ENCODE measurements around the gene USP12. TPM values are rescaled to one million over a fixed set of nuclear protein-coding genes. Genes with fewer than 3 reads are reported as not detected.
"Not testable (repeated sequence)": the region's sequence is repeated elsewhere in the genome, so short reads cannot be mapped to it uniquely, and the experiment has no call there.

Gene USP12, protein sequence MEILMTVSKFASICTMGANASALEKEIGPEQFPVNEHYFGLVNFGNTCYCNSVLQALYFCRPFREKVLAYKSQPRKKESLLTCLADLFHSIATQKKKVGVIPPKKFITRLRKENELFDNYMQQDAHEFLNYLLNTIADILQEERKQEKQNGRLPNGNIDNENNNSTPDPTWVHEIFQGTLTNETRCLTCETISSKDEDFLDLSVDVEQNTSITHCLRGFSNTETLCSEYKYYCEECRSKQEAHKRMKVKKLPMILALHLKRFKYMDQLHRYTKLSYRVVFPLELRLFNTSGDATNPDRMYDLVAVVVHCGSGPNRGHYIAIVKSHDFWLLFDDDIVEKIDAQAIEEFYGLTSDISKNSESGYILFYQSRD
- 10 to 100 TPM; 63.0 to 65.8 TPM for total RNA-seq

DNA sequence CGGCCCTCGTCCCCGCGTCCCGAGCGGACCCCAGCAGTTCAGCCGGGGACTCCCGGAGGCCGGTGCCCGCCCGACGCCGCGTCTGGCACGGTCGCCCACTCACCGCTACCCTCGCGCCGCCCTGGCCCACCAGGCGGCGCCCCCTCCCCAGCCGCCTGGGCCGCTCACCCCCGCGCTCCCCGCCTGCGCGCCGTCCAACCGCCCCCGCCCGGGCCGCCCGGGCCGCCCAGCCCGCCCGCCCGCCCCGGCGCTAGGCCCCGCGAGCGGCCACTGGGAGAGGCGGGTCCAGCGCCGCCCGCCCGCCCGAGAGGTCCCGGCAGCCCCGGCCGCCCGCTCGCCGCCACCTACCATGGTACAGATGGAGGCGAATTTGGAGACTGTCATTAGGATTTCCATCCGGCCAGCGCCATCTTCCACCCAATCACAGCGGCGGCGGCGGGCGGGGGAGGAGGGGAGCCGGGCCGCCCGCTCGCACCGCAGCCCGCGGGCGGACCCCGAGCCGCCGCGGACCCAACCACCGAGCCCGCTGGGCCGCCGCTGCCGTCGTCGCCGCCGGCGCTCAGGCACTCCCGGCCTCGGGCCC lies at the start of gene USP12:
Gene USP12 (minus strand): TSS at position 568 of the 583 bp plus-strand sequence. CDS start 172 bp downstream, at position 396.
- CTCF ChIA-PET: interaction anchor here (1.3 to 1.5 kb wide), 2 partner anchors 15 to 99 kb away, joined by 5 read pairs; partner anchors contain the start of gene RASL11A
- POLR2A ChIA-PET: interaction anchor here (1.1 to 1.3 kb wide), 3 partner anchors 39 to 80 kb away, joined by 3 to 10 read pairs (median 8); no protein-coding TSS in a partner anchor

- ChIA-PET CTCF (no interaction called here), POLR2A (no interaction called here)
These were observed 48.0 kb upstream of the USP12 start for GRCh38 chr13:27219611-27220010.

DNA sequence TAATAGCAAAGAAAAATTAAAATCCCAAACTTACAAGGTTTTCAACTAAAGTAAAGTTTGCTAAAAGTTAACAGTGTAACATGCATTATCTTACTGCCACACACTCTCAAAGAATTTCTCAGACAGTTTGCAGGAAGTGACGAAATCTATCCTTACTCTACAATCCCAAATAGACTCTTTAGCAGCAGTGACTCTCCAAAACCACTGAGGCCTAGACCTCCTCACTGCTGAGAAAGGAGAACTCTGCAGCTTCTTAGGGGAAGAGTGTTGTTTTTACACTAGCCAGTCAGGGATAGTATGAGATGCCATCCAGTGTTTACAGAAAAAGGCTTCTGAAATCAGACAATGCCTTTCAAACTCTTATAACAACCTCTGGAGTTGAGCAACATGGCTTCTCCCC lies 47.2 kb upstream of the USP12 start:
- POLR2A ChIA-PET, CTCF ChIA-PET: not testable (repeated sequence)

DNA sequence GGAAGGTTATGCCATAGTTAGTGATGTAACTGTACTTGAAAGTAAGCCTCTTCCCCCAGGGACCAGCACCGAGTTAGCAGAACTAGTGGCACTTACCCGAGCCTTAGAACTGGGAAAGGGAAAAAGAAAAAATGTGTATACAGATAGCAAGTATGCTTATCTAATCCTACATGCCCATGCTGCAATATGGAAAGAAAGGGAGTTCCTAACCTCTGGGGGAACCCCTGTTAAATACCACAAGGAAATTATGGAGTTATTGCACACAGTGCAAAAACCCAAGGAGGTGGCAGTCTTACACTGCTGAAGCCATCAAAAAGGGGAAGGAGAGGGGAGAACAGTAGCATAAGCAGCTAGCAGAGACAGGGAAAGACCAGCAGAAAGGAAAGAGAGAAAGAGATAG lies 46.2 kb upstream of the USP12 start:
- POLR2A ChIA-PET, CTCF ChIA-PET: not testable (repeated sequence)

- CTCF ChIA-PET: not testable (repeated sequence)
- POLR2A ChIA-PET: interaction anchor here (0.6 kb wide), 1 partner anchor 130 kb away, joined by 3 read pairs; no protein-coding TSS in a partner anchor
These were observed 41.8 kb upstream of the USP12 start for GRCh38 chr13:27213386-27213785.

DNA sequence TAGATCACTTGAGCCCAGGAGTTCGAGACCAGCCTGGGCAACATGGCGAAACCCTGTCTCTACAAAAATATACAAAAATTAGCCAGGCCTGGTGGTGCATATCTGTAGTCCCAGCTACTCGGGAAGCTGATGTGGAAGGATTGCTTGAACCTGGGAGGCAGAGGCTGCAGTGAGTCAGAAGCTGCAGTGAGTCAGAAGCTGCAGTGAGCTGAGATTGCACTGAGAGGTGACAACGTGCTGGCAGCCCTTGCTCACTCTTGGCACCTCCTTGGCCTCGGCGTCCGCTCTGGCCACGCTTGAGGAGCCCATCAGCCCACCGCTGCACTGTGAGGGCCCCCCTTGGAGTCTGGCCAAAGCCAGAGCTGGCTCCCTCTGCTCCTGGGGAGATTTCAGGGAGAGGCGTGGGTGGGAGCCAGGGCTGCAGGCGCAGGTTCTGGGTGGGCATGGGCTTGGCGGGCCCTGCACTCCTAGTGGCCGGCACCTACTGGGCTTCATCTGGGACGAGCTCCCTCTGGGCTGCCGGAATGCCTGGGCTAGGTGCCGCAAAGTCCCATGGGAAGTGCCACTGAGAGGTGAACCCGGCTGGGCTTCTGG lies 40.3 kb upstream of the USP12 start:
- ChIA-PET POLR2A (no interaction called here), CTCF (no interaction called here)

GRCh38 chr13:27211271-27211670 lies 39.7 kb upstream of the USP12 start:
- ChIA-PET POLR2A (no interaction called here), CTCF (no interaction called here)

GRCh38 chr13:27208514-27208913 lies 36.9 kb upstream of the USP12 start:
- POLR2A ChIA-PET: interaction anchor here (0.5 kb wide), 1 partner anchor 32 kb away, joined by 3 read pairs; no protein-coding TSS in a partner anchor
- CTCF ChIA-PET: no interaction called here

- ChIA-PET CTCF (interaction anchor here (1.2 kb wide), 1 partner anchor 31 kb away, joined by 3 read pairs; no protein-coding TSS in a partner anchor), POLR2A (no interaction called here)
These were observed 32.2 kb upstream of the USP12 start for GRCh38 chr13:27203854-27204253.

DNA sequence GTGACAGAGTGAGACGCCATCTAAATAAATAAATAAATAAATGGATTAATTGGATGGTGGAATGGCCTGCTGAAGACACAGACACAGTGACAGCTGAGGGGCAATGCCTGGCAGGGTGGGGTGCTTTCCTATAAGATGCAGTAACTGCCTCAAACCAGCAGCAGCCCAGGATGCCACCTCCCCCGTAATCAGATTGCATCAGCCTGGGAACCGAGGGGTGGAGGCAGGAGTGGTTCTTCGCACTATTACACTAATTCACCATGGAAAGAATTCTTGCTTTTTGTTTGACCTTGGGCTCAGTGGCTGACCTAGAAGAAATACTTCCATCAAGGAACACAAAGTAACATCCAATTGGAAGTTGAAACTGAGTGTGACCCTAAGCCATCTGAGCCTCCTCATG lies 31.6 kb upstream of the USP12 start:
- ChIA-PET POLR2A (no interaction called here), CTCF (no interaction called here)

DNA sequence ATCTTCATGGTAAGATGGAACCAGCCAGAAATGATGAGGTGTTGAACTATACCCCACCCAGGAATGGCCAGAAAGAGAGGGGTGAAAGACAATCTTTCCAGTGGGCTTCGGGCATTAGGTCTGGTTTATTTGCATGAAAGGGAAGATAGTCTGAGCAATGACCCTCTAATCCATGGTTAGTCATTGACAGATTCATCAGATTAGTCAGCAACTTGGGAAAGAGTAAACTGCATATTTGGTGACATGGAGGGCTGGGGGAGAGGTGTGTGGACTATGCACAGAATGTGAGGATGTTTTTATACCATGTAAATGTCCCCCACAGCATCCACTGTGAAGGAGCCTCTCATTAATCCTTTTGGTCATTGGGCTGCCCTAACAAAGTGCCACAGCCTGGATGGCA lies 30.1 kb upstream of the USP12 start:
- POLR2A ChIA-PET: no interaction called here
- CTCF ChIA-PET: no interaction called here

- ChIA-PET POLR2A (no interaction called here), CTCF (interaction anchor here (1.2 kb wide), 1 partner anchor 211 kb away, joined by 3 read pairs; no protein-coding TSS in a partner anchor)
These were observed 28.9 kb upstream of the USP12 start for GRCh38 chr13:27200413-27201070.

GRCh38 chr13:27199696-27200095 lies 28.1 kb upstream of the USP12 start:
- ChIA-PET POLR2A (no interaction called here), CTCF (interaction anchor here (0.7 to 1.2 kb wide), 3 partner anchors 18 to 1015 kb away, joined by 3 read pairs; no protein-coding TSS in a partner anchor)

GRCh38 chr13:27199211-27199610 lies 27.6 kb upstream of the USP12 start:
- CTCF ChIA-PET: interaction anchor here (0.7 to 1.2 kb wide), 2 partner anchors 17 to 210 kb away, joined by 3 read pairs; no protein-coding TSS in a partner anchor

GRCh38 chr13:27194895-27195764 lies 23.5 kb upstream of the USP12 start:
- ChIA-PET POLR2A (no interaction called here), CTCF (no interaction called here)

More at GRCh38 chr13:27199211-27199610, 27.6 kb upstream of the USP12 start:
- POLR2A ChIA-PET: no interaction called here

DNA sequence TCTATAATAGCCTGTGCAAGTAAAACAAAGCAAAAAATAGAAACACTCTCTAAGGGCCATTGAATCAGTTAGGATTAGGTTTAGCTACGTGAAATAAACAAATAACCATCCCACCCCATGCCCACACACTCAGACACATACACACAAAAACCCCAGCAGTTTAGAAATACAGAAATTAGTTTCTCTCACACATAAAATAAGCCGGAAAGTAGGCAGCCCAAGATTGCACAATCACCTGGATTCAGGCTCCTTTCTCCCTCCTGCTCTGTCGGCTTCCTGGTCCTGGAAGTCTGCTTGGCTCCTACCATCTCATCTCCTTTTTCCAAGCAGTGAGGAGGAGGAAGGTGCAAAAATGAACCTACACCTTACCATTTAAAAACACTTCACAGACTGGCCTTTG lies 22.6 kb upstream of the USP12 start:
- ChIA-PET POLR2A (no interaction called here), CTCF (no interaction called here)

- POLR2A ChIA-PET: no interaction called here
- CTCF ChIA-PET: no interaction called here
These were observed 21.9 kb upstream of the USP12 start for GRCh38 chr13:27193496-27193895.

DNA sequence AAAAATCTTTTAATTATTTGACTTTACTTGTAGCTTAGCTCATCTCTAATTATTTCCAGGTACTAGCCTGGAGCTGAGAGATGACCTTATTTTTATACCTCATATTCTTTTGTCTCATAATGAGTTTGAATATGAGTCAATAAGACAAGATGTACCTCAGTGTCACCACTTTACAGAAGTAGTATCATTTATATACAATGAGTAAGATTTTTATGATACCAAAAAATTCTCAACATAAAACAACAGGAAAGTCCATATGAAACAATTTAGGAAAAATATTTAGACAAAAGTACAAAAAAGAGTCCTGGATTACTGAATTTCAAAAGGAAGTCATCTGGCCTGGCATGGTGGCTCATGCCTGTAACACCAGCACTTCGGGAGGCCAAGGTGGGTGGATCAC lies 21.4 kb upstream of the USP12 start:
- POLR2A ChIA-PET: interaction anchor here (0.6 kb wide), 1 partner anchor 955 kb away, joined by 3 read pairs; no protein-coding TSS in a partner anchor
- CTCF ChIA-PET: no interaction called here

DNA sequence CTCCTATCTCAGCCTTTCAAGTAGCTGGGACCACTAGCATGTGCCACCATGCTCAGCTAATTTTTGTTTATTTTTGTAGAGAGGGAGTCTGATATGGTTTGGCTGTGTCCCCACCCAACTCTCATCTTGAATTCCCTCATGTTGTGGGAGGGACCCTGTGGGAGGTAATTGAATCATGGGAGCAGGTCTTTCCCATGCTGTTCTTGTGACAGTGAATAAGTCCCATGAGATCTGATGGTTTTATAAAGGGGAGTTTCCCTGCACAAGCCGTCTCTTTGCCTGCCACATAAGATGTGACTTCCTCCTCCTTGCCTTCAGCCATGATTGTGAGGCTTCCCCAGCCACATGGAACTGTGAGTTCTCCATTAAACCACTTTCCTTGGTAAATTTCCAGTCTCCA lies 20.8 kb upstream of the USP12 start:
- CTCF ChIA-PET: not testable (repeated sequence)

More for the DNA sequence above, 20.8 kb upstream of the USP12 start:
- POLR2A ChIA-PET: interaction anchor here (0.6 kb wide), 1 partner anchor 955 kb away, joined by 3 read pairs; no protein-coding TSS in a partner anchor
